ENCODE measurements around the gene SGCD. TPM values are rescaled to one million over a fixed set of nuclear protein-coding genes. Genes with fewer than 3 reads are reported as not detected.

Gene SGCD
- total RNA-seq, 4 donors from 2014 or later: 0.53 to 2.3 (median 1.2) TPM

- H3K4me3 ChIP-seq (ENCODE audit: low read depth, poor library complexity, severe bottlenecking): no peak overlapping the region
- TF ChIP-seq CTCF (IDR thresholded peaks at IDR 0.05) (no peak), POLR2A (IDR thresholded peaks at IDR 0.05) (no peak)
- 84 to 94% methylated on average over 2 of the region's 2 CpGs for WGBS, 2 donors
- no peak for DNase-seq (ENCODE audit: low spot score in 2 of 2)
- intact Hi-C loops (cut with DNase I; ENCODE audit: low total_unique reads): no loop called here
Measured at GRCh38 chr5:156378159-156378558, 51.2 kb downstream of the SGCD start.

- intact Hi-C loops (cut with DNase I; ENCODE audit: low total_unique reads): no loop called here
- WGBS, 2 donors: 34 to 43% methylated on average over 1 of the region's 1 CpG
- H3K4me3 ChIP-seq (ENCODE audit: low read depth, poor library complexity, severe bottlenecking): no peak overlapping the region
- no peak for DNase-seq (ENCODE audit: low spot score in 2 of 2)
- no peak for TF ChIP-seq POLR2A (IDR thresholded peaks at IDR 0.05)
- no peak for TF ChIP-seq CTCF (IDR thresholded peaks at IDR 0.05)
Measured at GRCh38 chr5:156379206-156379605, 52.2 kb downstream of the SGCD start.

DNA sequence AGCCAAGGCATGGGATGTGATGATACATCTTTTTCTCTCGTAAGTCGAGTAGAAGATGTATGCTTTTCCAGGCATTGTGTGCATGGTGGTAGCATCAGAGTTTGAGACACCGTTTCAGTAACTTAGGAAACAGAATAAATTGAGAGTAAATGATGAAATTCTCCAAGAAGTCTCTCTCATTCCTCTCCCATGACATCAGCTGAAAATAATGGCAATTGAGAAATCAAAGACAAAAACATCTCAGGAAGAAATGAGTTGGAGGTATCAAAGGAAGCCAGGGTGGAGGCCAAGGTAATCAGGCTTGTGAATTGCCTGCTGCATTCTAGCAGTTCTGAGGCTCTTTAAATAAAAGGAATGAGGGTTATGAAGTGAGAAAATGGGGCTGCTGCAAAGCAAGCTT is 53.9 kb downstream of the SGCD start:
- TF ChIP-seq CTCF (IDR thresholded peaks at IDR 0.05) (no peak), POLR2A (IDR thresholded peaks at IDR 0.05) (no peak)
- H3K4me3 ChIP-seq (ENCODE audit: low read depth, poor library complexity, severe bottlenecking): no peak overlapping the region
- intact Hi-C loops (cut with DNase I; ENCODE audit: low total_unique reads): no loop called here
- 69 to 75% methylated on average over 3 of the region's 3 CpGs for WGBS, 2 donors
- DNase-seq (ENCODE audit: low spot score in 2 of 2): no peak

DNA sequence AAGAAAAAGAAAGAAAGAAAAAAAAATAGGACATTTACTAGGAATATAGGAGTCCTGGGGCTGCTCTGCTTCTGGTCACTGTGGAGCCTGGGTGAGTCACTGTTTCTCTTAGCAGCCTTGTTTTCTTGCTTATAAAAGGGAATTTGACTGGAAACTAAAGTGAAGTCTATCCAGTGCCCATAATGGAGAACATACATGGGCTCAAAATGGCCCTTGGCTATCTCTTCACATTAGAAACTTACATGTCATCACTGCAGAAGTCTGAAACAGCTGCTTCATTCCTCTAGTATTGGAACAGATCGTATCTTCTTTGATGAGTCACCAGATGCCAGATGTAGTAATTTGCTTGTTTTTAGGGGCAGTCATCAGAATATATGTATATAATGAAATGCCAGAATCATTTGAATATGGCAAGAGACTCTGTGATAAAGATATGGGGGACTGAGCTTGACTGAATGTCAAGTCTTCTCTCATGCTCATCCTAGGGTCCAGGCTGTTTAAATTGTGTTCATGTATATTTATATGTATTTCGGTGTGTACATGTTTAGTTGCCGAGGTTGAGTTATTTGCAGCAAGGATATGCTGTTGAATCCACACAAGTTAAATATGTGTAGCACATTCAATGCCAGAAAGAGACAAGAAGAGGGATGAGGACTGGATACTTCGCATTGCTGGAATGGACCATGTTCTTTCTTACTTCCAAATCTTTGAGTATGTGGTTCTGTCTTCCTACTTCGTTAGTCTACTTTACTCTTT is 56.7 kb downstream of the SGCD start:
- no peak for TF ChIP-seq POLR2A (IDR thresholded peaks at IDR 0.05)
- TF ChIP-seq CTCF (IDR thresholded peaks at IDR 0.05): no peak

DNA sequence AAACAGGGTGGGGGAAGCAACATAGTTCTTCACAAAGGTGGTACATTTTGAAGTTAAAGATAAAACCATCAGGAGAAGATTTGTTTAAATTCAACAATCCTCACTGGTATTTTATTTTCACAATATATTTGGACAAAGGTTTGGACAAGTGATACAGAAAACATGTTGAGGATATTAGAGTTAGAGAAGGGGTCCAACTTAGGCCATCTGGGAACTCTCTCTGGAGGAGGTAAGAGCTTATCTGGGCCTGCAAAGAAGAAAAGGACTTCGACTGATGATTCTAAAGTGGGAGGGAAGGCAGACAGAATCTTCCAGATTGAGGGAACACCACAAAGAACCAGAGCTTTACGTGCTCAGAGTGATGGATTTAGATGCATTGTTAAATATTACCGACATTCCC is 58.5 kb downstream of the SGCD start:
- no peak for DNase-seq (ENCODE audit: low spot score in 2 of 2)
- intact Hi-C loops (cut with DNase I; ENCODE audit: low total_unique reads): no loop called here
- no peak for TF ChIP-seq CTCF (IDR thresholded peaks at IDR 0.05)
- TF ChIP-seq POLR2A (IDR thresholded peaks at IDR 0.05): no peak
- H3K4me3 ChIP-seq (ENCODE audit: low read depth, poor library complexity, severe bottlenecking): no peak overlapping the region
- 75 to 77% methylated on average over 3 of the region's 3 CpGs for WGBS, 2 donors

More for the DNA sequence above, 56.7 kb downstream of the SGCD start:
- intact Hi-C loops (cut with DNase I; ENCODE audit: low total_unique reads): no loop called here
- no peak overlapping the region for H3K4me3 ChIP-seq (ENCODE audit: low read depth, poor library complexity, severe bottlenecking)
- DNase-seq (ENCODE audit: low spot score in 2 of 2): no peak
- WGBS, 2 donors: 38 to 46% methylated on average over 5 of the region's 5 CpGs

DNA sequence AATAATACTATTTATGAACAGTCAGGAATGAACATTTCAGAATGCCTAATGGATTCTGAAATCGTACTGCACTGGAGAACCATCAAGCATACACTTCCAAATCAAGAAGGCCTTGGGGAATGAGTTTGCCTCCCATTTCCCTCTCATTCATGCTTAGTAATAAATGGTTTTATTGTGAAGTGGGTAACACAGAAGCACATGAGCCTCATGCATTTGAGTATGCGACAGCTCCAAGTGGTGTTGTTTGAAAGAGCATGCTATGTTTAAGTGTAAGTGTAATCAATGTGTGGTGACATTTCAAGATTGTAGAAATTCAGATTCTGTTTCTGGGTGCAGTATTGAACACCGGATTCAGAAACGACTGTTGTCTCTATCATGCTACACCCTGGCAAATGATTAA is 60.0 kb downstream of the SGCD start:
- intact Hi-C loops (cut with DNase I; ENCODE audit: low total_unique reads): no loop called here
- no peak for DNase-seq (ENCODE audit: low spot score in 2 of 2)
- WGBS, 2 donors: 62 to 64% methylated on average over 4 of the region's 4 CpGs
- H3K4me3 ChIP-seq (ENCODE audit: low read depth, poor library complexity, severe bottlenecking): no peak overlapping the region
- TF ChIP-seq CTCF (IDR thresholded peaks at IDR 0.05): no peak
- TF ChIP-seq POLR2A (IDR thresholded peaks at IDR 0.05): no peak
